ENCODE measurements around the gene MTUS2. TPM values are rescaled to one million over a fixed set of nuclear protein-coding genes. Genes with fewer than 3 reads are reported as not detected.

MTUS2 gene
- total and polyA plus RNA-seq, 10 of the 15 experiments (the other 5 are each of a cell fraction or from before 2014, with no cell fraction given) = under 0.01 to 0.05 (median 0.02) TPM; not detected in 6

GRCh38 chr13:29077051-29077813 lies 257.1 kb downstream of the MTUS2 start:
- Histone ChIP-seq H3K9ac (ENCODE audit: control insufficient read depth, insufficient read depth, low read length) (no peak overlapping the region), H3K27me3 (replicated peaks in 1 of 2; ENCODE audit: control insufficient read depth in 2 of 2, insufficient read depth in 2 of 2, low read length in 1 of 2) (no peaks in the 10 kb centered on the region), H3K79me2 (ENCODE audit: control insufficient read depth, insufficient read depth, low read length) (no peaks in the 10 kb centered on the region), H3K4me2 (ENCODE audit: control insufficient read depth, insufficient read depth) (no peak overlapping the region), H3K4me3 (no peak overlapping the region), H3K36me3 (ENCODE audit: control insufficient read depth in 2 of 2, insufficient read depth in 2 of 2, low read length in 1 of 2) (no peaks in the 10 kb centered on the region), H3K4me1 (ENCODE audit: control insufficient read depth, insufficient read depth, low read length) (no peaks in the 10 kb centered on the region), H3K27ac (ENCODE audit: control insufficient read depth, insufficient read depth) (no peak overlapping the region), H3K9me3 (replicated peaks; ENCODE audit: control insufficient read depth, insufficient read depth, low read length) (no peaks in the 10 kb centered on the region; the same call in 2 of the 3 replicates), H2AFZ (ENCODE audit: control insufficient read depth, low read depth, low read length) (no peak overlapping the region; the same call in 1 of the 2 replicates), H4K20me1 (ENCODE audit: control insufficient read depth, insufficient read depth) (no peaks in the 10 kb centered on the region)
- ChIA-PET CTCF (no interaction called here), POLR2A (no interaction called here), SMC1A (ENCODE audit: uncharacterized antibody, unreplicated experiment) (no interaction called here), RAD21 (ENCODE audit: unreplicated experiment) (no interaction called here)
- FAIRE-seq (no peak), DNase-seq (ENCODE audit: low read depth, low spot score) (no peak), ATAC-seq (no peak)
- intact Hi-C loops (cut with micrococcal nuclease; ENCODE audit: unreplicated experiment) = no loop called here
- BruUV-seq (replicated peaks) = no TSS peak
- in situ Hi-C loops (cut with MboI) = no loop called here
- 10% methylated on average over 3 of the region's 3 CpGs for WGBS (ENCODE audit: insufficient coverage, insufficient replicate concordance, low lambda C conversion rate, missing lambda C conversion rate)
- no peak for TF ChIP-seq RBBP5 (conservative IDR thresholded peaks at IDR 0.05)
- no peak for TF ChIP-seq RAD21 (IDR thresholded peaks at IDR 0.05; ENCODE audit: insufficient read depth, low read depth, low read length)
- TF ChIP-seq EZH2 (IDR thresholded peaks at IDR 0.05; ENCODE audit: borderline replicate concordance, control insufficient read depth, low read depth, low read length) = no peak
- TF ChIP-seq, protein P1, sequence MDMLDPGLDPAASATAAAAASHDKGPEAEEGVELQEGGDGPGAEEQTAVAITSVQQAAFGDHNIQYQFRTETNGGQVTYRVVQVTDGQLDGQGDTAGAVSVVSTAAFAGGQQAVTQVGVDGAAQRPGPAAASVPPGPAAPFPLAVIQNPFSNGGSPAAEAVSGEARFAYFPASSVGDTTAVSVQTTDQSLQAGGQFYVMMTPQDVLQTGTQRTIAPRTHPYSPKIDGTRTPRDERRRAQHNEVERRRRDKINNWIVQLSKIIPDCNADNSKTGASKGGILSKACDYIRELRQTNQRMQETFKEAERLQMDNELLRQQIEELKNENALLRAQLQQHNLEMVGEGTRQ (IDR thresholded peaks at IDR 0.05; ENCODE audit: borderline replicate concordance, low read depth, low read length) = no peak
- no peak for TF ChIP-seq SRF (IDR thresholded peaks at IDR 0.05; ENCODE audit: low read depth in 2 of 2, low read length in 2 of 2)
- no peak for TF ChIP-seq ZNF217 (IDR thresholded peaks at IDR 0.05)
- no peak for TF ChIP-seq PAX8 (IDR thresholded peaks at IDR 0.05)
- no peak for TF ChIP-seq CHD2 (IDR thresholded peaks at IDR 0.05; ENCODE audit: borderline replicate concordance, low read depth, low read length)
- no peak for TF ChIP-seq BMI1 (IDR thresholded peaks at IDR 0.05; ENCODE audit: borderline replicate concordance)
- no peak for TF ChIP-seq EP300 (IDR thresholded peaks at IDR 0.05; ENCODE audit: borderline replicate concordance in 1 of 2, control insufficient read depth in 1 of 2, low read depth in 2 of 2, low read length in 2 of 2)
- no peak for TF ChIP-seq GABPA (IDR thresholded peaks at IDR 0.05; ENCODE audit: low read depth)
- TF ChIP-seq RUNX3 (IDR thresholded peaks at IDR 0.05; ENCODE audit: low read length) = no peak
- TF ChIP-seq NFYA (IDR thresholded peaks at IDR 0.05; ENCODE audit: borderline replicate concordance, low read depth, low read length) = no peak
- no peak for TF ChIP-seq BHLHE40 (IDR thresholded peaks at IDR 0.05; ENCODE audit: borderline replicate concordance in 1 of 2, low read depth in 2 of 2, low read length in 1 of 2)
- no peak for TF ChIP-seq ESRRA (IDR thresholded peaks at IDR 0.05; ENCODE audit: low read length)
- TF ChIP-seq MAX (IDR thresholded peaks at IDR 0.05; ENCODE audit: low read depth, low read length) = no peak
- no peak for TF ChIP-seq ZZZ3 (IDR thresholded peaks at IDR 0.05; ENCODE audit: control insufficient read depth, insufficient read length, low read depth)
